Osteoblast (primary cell): ENCODE results near the gene SOCS7. TPM values are rescaled to one million over a fixed set of nuclear protein-coding genes. Genes with fewer than 3 reads are reported as not detected.

ENCODE experiments used
- DNase-seq: peaks from one replicate; pipeline ENCODE4 v3.0.0; 2011; ENCODE audit warnings: low spot score, mixed read lengths; ENCODE audit not compliant: insufficient read length; ENCODE audit errors: missing footprints
- H2AFZ ChIP-seq: 2 replicates; pipeline ENCODE4 v1.6.0; 2011; ENCODE audit warnings: mild to moderate bottlenecking, low read length
- H3K27ac ChIP-seq: 2 replicates; pipeline ENCODE4 v1.5.1; 2011; ENCODE audit warnings: mild to moderate bottlenecking, low read depth, low read length, moderate library complexity
- H3K27me3 ChIP-seq: 2 replicates; pipeline ENCODE4 v1.6.0; 2012; ENCODE audit warnings: mild to moderate bottlenecking, control low read depth, inconsistent platforms, low read length, moderate library complexity; ENCODE audit not compliant: insufficient read depth
- H3K36me3 ChIP-seq: 2 replicates; pipeline ENCODE4 v1.5.1; 2011; ENCODE audit warnings: mild to moderate bottlenecking, low read length, control low read depth, moderate library complexity; ENCODE audit not compliant: insufficient read depth
- H3K4me1 ChIP-seq: 2 replicates; pipeline ENCODE4 v1.5.1; 2011; ENCODE audit warnings: mild to moderate bottlenecking, low read length, control low read depth, moderate library complexity; ENCODE audit not compliant: insufficient read depth
- H3K4me2 ChIP-seq: 2 replicates; pipeline ENCODE4 v1.6.0; 2011; ENCODE audit warnings: mild to moderate bottlenecking, low read length; ENCODE audit not compliant: insufficient read depth
- H3K4me3 ChIP-seq: fragments of 200-600 bp; sonication (generic); 3 replicates; pipeline ENCODE4 v1.5.1; 2012; ENCODE audit warnings: mild to moderate bottlenecking, low read length, inconsistent platforms; ENCODE audit not compliant: insufficient read depth
- H3K79me2 ChIP-seq: 2 replicates; pipeline ENCODE4 v1.6.0; 2012; ENCODE audit warnings: mild to moderate bottlenecking, low read length, control low read depth, inconsistent platforms; ENCODE audit not compliant: insufficient read depth
- H3K9me3 ChIP-seq: 2 replicates; pipeline ENCODE4 v1.5.1; 2011; ENCODE audit warnings: low read depth, low read length, control low read depth
- H4K20me1 ChIP-seq: 2 replicates; pipeline ENCODE4 v1.6.0; 2012; ENCODE audit warnings: mild to moderate bottlenecking, low read length, control low read depth; ENCODE audit not compliant: insufficient read depth
- CTCF ChIP-seq: IDR thresholded peaks from 2 replicates; pipeline ENCODE4 v1.5.1; 2011; ENCODE audit warnings: mild to moderate bottlenecking, low read depth, low read length, moderate library complexity; ENCODE audit errors: extremely low read depth
- total RNA-seq: library from RNA; depleted of rRNA; stranded (reverse); fragments of >200 nt; gene quantifications from 2 replicates; pipeline ENCODE4 v1.2.3, GENCODE V29; 2012

SOCS7 gene
- total RNA-seq, 1 donor, result 16.3 TPM

DNA sequence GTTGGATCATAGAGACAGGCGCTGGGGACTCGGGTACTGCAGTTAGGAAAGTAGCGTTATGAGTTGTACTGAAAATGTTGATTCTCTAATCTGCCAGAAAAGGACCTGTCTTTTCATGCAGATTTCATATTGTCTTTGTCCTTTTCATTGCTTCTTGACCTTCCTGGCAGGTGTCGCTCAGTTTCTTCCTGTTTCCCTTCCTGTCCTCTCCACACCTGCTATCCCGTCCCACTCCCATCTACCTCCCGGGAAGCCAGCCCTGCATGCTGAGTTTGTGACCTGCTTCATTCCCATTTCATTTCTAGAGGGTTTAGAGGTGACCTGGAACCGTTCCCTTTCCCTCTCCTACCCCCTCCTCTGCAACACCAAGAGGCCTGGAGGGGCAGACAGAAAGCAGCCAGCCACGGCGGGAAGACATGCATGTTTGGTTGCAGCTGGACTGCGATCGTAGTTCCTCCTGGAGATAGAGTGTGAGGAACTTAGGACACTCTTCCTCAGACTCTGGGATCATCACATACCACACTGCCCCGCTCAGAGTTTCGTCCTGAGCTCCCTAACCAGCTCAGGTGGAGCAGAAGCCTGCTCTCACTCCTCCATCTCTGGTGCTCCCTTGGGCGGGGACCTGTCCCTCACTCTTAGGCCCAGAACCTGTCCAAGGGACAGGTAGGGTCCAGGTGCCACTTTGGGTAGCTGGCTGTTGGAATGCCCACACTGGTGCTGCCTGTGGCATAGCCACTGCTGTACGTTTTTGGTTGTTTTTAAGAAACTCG, 52.7 kb downstream of the SOCS7 start:
- peak; percentile 27 for DNase-seq
- no peaks in the 10 kb centered on the region for H3K27me3 ChIP-seq
- H3K36me3 ChIP-seq, result peaks cover 11% of the 10 kb centered on the region
- H3K4me2 ChIP-seq, result no peak overlapping the region
- no peak overlapping the region for H2AFZ ChIP-seq
- peaks cover 6% of the 10 kb centered on the region for H4K20me1 ChIP-seq
- H3K9me3 ChIP-seq, result no peaks in the 10 kb centered on the region
- no peaks in the 10 kb centered on the region for H3K79me2 ChIP-seq
- no peaks in the 10 kb centered on the region for H3K4me1 ChIP-seq
- no peak overlapping the region for H3K4me3 ChIP-seq
- TF ChIP-seq CTCF, result no peak
- H3K27ac ChIP-seq, result no peak overlapping the region

DNA sequence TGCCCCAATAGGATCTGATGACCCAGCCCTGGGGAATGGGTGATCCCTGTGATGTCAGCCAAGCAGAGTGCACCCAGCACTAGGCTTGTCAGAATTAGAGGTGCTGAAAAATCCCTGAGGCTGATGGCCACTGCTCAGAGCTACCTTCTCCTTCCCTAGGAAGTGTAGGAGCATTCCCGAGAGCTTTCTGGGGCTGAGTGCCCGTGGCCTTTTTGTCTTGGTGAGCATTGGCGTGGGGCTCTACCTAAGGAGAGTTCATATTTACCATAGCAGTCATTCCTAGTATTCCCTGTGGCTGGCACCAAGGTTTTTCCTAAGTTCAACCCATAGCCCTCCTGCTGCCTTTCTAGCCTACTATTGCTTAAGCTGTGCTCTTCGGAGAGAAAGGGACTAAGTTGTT, 54.0 kb downstream of the SOCS7 start:
- Histone ChIP-seq H3K27ac (no peak overlapping the region), H3K4me3 (no peak overlapping the region), H3K79me2 (no peaks in the 10 kb centered on the region), H3K36me3 (peaks cover 6% of the 10 kb centered on the region), H2AFZ (no peak overlapping the region), H3K4me2 (no peak overlapping the region), H3K4me1 (no peaks in the 10 kb centered on the region), H3K27me3 (peaks cover 4% of the 10 kb centered on the region), H4K20me1 (peaks cover 6% of the 10 kb centered on the region), H3K9me3 (no peaks in the 10 kb centered on the region)
- peak; percentile 73 for DNase-seq
- no peak for TF ChIP-seq CTCF

- Histone ChIP-seq H3K4me3 (no peak overlapping the region), H3K9me3 (no peaks in the 10 kb centered on the region), H3K4me2 (no peak overlapping the region), H2AFZ (no peak overlapping the region), H3K27me3 (peaks cover 4% of the 10 kb centered on the region), H3K4me1 (peaks cover 7% of the 10 kb centered on the region), H3K79me2 (no peaks in the 10 kb centered on the region), H3K27ac (no peak overlapping the region), H4K20me1 (no peaks in the 10 kb centered on the region), H3K36me3 (no peaks in the 10 kb centered on the region)
- peak; percentile 73 for DNase-seq
- TF ChIP-seq CTCF, result no peak
These were observed 58.6 kb downstream of the SOCS7 start for GRCh38 chr17:38410201-38410600.

GRCh38 chr17:38415250-38416194, 63.9 kb downstream of the SOCS7 start:
- peak; percentile 97 for DNase-seq
- H3K79me2 ChIP-seq, result no peaks in the 10 kb centered on the region
- H2AFZ ChIP-seq, result peak overlapping the region; percentile 86
- H3K9me3 ChIP-seq, result no peaks in the 10 kb centered on the region
- H3K27me3 ChIP-seq, result peaks cover 28% of the 10 kb centered on the region
- peaks cover 9% of the 10 kb centered on the region for H3K4me1 ChIP-seq
- H3K27ac ChIP-seq, result no peak overlapping the region
- no peak for TF ChIP-seq CTCF
- H4K20me1 ChIP-seq, result no peaks in the 10 kb centered on the region
- peak overlapping the region; percentile 65 for H3K4me3 ChIP-seq
- H3K4me2 ChIP-seq, result peak overlapping the region; percentile 83
- no peaks in the 10 kb centered on the region for H3K36me3 ChIP-seq
